Left renal cortex interstitium (tissue), 4 donors: ENCODE measurements around the gene MNT. TPM values are rescaled to one million over a fixed set of nuclear protein-coding genes. Genes with fewer than 3 reads are reported as not detected.

Experiments
- DNase-seq, 4 donors: peaks; one replicate each; pipeline ENCODE4 v3.0.0-alpha.2; 2013; ENCODE audit warnings: low read depth in 4 of 4, low spot score in 2 of 4, missing footprints in 1 of 4
- polyA plus RNA-seq, 4 donors: library from polyadenylated mRNA; unstranded; fragments of 120-200 nt; gene quantifications; one replicate each; pipeline ENCODE4 v1.2.1, GENCODE V29; 2013; ENCODE audit not compliant: insufficient read length in 4 of 4

MNT gene
- polyA plus RNA-seq, 4 donors, result 11.3 to 23.0 (median 17.4) TPM

- DNase-seq, result no peak
These were observed 33.9 kb downstream of the MNT start for GRCh38 chr17:2366747-2367494.

- no peak for DNase-seq
These were observed 35.7 kb downstream of the MNT start for GRCh38 chr17:2365132-2365531.

- DNase-seq, result no peak
These were observed 36.1 kb downstream of the MNT start for GRCh38 chr17:2364763-2365116.

GRCh38 chr17:2363851-2364762, 36.8 kb downstream of the MNT start:
- DNase-seq, result no peak

- DNase-seq, result no peak
These were observed 37.5 kb downstream of the MNT start for GRCh38 chr17:2363318-2363717.

- DNase-seq, result no peak
These were observed 38.0 kb downstream of the MNT start for GRCh38 chr17:2362881-2363280.

- DNase-seq, result no peak
These were observed 38.4 kb downstream of the MNT start for GRCh38 chr17:2362416-2362815.

- DNase-seq, result no peak
These were observed 38.8 kb downstream of the MNT start for GRCh38 chr17:2362016-2362415.

GRCh38 chr17:2361010-2361760, 39.7 kb downstream of the MNT start:
- DNase-seq, result no peak

GRCh38 chr17:2357931-2358434, 42.9 kb downstream of the MNT start:
- DNase-seq, result no peak

- DNase-seq, result no peak
These were observed 43.6 kb downstream of the MNT start for GRCh38 chr17:2357237-2357636.

GRCh38 chr17:2354311-2354710, 46.5 kb downstream of the MNT start:
- no peak for DNase-seq

GRCh38 chr17:2351269-2351668, 49.6 kb downstream of the MNT start:
- no peak for DNase-seq

- DNase-seq, result peak in 2 of 4 donors; percentile 49 to 59
These were observed 52.8 kb downstream of the MNT start for GRCh38 chr17:2347805-2348685.

- DNase-seq, result no peak
These were observed 54.4 kb downstream of the MNT start for GRCh38 chr17:2346475-2346874.

GRCh38 chr17:2344528-2344927, 56.3 kb downstream of the MNT start:
- no peak for DNase-seq

- DNase-seq, result no peak
These were observed 57.4 kb downstream of the MNT start for GRCh38 chr17:2343421-2343820.

- no peak for DNase-seq
These were observed 62.6 kb downstream of the MNT start for GRCh38 chr17:2338315-2338657.

GRCh38 chr17:2337544-2338314, 63.1 kb downstream of the MNT start:
- peak in 1 of 4 donors; percentile 10 for DNase-seq
